Heart right ventricle (tissue), 16 donors: ENCODE results near the gene PLEKHG3. TPM values are rescaled to one million over a fixed set of nuclear protein-coding genes. Genes with fewer than 3 reads are reported as not detected.

Experiments
- ATAC-seq, 8 donors: fragments of 200-7000 bp; cut with Tn5 transposase; one replicate each; pipeline ENCODE4 v1.9.1; 2020; ENCODE audit warnings: mild to moderate bottlenecking in 8 of 8, moderate library complexity in 8 of 8, moderate number of reproducible peaks in 1 of 8
- DNase-seq, 2 donors: peaks; one replicate each; pipeline ENCODE4 v3.0.0-alpha.2; 2020
- H3K27ac ChIP-seq, 10 donors: fragments of 200-600 bp; sonication (generic) in 2 of 10; one replicate each; pipeline versions ENCODE4 v1.5.0 to v1.8.0; 2020 to 2022; ENCODE audit warnings: mild to moderate bottlenecking in 3 of 10
- H3K27me3 ChIP-seq, 7 donors: fragments of 200-600 bp; one replicate each; pipeline ENCODE4 v1.8.0; 2021 to 2022; ENCODE audit warnings: mild to moderate bottlenecking in 2 of 7
- H3K36me3 ChIP-seq, 9 donors: fragments of 200-600 bp; sonication (generic) in 1 of 9; one replicate each; pipeline versions ENCODE4 v1.5.0 to v1.8.0; 2020 to 2022; ENCODE audit warnings: mild to moderate bottlenecking in 2 of 9
- H3K4me1 ChIP-seq, 9 donors: fragments of 200-600 bp; sonication (generic) in 1 of 9; one replicate each; pipeline versions ENCODE4 v1.5.0 to v1.8.0; 2020 to 2022; ENCODE audit warnings: mild to moderate bottlenecking in 4 of 9
- H3K4me3 ChIP-seq, 10 donors: fragments of 200-600 bp; sonication (generic) in 2 of 10; one replicate each; pipeline versions ENCODE4 v1.5.0 to v1.8.0; 2020 to 2022; ENCODE audit warnings: mild to moderate bottlenecking in 7 of 10, moderate library complexity in 2 of 10
- H3K9me3 ChIP-seq, 11 donors: fragments of 200-600 bp in 10 of 11; sonication (generic) in 2 of 11; one replicate each; pipeline versions ENCODE4 v1.5.0 to v1.8.0; 2013 to 2022; ENCODE audit warnings: mild to moderate bottlenecking in 2 of 11, control low read depth in 1 of 11, moderate library complexity in 1 of 11
- CTCF ChIP-seq, 9 donors: fragments of 200-600 bp; sonication (generic) in 2 of 9; IDR thresholded peaks; one replicate each; pipeline versions ENCODE4 v1.5.0 to v1.8.0; 2021 to 2022; ENCODE audit warnings: antibody characterized with exemption in 9 of 9, mild to moderate bottlenecking in 5 of 9, moderate library complexity in 1 of 9
- WGBS, 2 donors: extraction: QIAGEN DNeasy Blood & Tissue Kit; methylation state at CpG; one replicate each; pipeline ENCODE4 v1.1.7; 2013; ENCODE audit warnings: inconsistent platforms in 1 of 2; 5-methylcytosine and 5-hydroxymethylcytosine counted together
- intact Hi-C, 10 donors: fragments of 100-400 bp; cut with DNase I; formaldehyde crosslinking; loops; one replicate each; pipeline versions ENCODE4 v1.11.1 to v1.14.2; 2022
- polyA plus RNA-seq, 2 donors: library from polyadenylated mRNA; stranded (reverse); fragments of 200-250 nt; gene quantifications; one replicate each; pipeline ENCODE4 v1.2.3, GENCODE V29; 2013
- total RNA-seq, 10 donors: library from RNA; stranded (reverse); fragmentation: NEBNext Ultra II Directional in 3 of 10; extraction: Animal tissue kit (Norgen Biotek cat#: 25700) in 3 of 10; gene quantifications; one replicate each; pipeline versions ENCODE4 v1.2.1 to v1.2.4, GENCODE V29; 2021 to 2023
- donor health status: Arrhythmogenic right ventricular cardiomyopathy.
- donor health status: ischemic (EF 13 %, LVEDD 7.1; RV severe dilation, severe dysfunction).
- donor health status: healthy with polysubstance abuse.
- donor health status: DM: no; HTN: yes; CAD: no.
- donor health status: DM: no; HTN: no; CAD: no.
- donor health status: ischemic (EF 25% LVEDD 6.9; RV normal size, moderate dysfunction).
- donor health status: ischemic (EF 25% LVEDD 5.7; RV mildly dilated, moderate dysfunction).
- donor health status: healthy.
- donor health status: DM: yes; HTN: yes; CAD: no.
- donor health status: Ischemic cardiomyopathy.
- donor health status: ischemic (EF 35%, LVEDD 5.7; RV mildly dilated, moderate dysfunction).
- donor health status: nonischemic (EF 11% LVEDD 7.7; RV severe dilation, severe dysfunction).
- donor health status: DM: yes; HTN: yes; CAD: no.
- donor health status: PGD.
- donor health status: ischemic (EF 29% LVEDD 5.4; RV normal size, mild dysfunction).
- donor health status: nonischemic (EF 23%, LVEDD 6.1; RV moderate dilation, normal function).

Gene PLEKHG3
- total and polyA plus RNA-seq, 12 donors, result 5.0 to 25.5 (median 15.4) TPM

GRCh38 chr14:64786296-64787149, 82.3 kb downstream of the PLEKHG3 start:
- Histone ChIP-seq H3K4me3 (no peak overlapping the region), H3K9me3 (no peaks in the 10 kb centered on the region), H3K36me3 (peaks cover 0 to 56% (median 0%) of the 10 kb centered on the region in 9 donors), H3K4me1 (peaks cover 0 to 10% (median 2%) of the 10 kb centered on the region in 9 donors), H3K27ac (no peak overlapping the region), H3K27me3 (no peaks in the 10 kb centered on the region)
- no peak for TF ChIP-seq CTCF (IDR thresholded peaks at IDR 0.05)
- no peak for DNase-seq
- 77 to 80% methylated on average over 24 of the region's 24 CpGs for WGBS, 2 donors
- peak; percentile 47 to 66 (median 59) for ATAC-seq
- intact Hi-C loops, result no loop called here

- no peak overlapping the region for H3K27ac ChIP-seq
- no peaks in the 10 kb centered on the region for H3K27me3 ChIP-seq
- WGBS, 2 donors, result 82 to 93% methylated on average over 6 of the region's 6 CpGs
- H3K4me3 ChIP-seq, result no peak overlapping the region
- TF ChIP-seq CTCF (IDR thresholded peaks at IDR 0.05), result no peak
- H3K4me1 ChIP-seq, result peaks cover 0 to 10% (median 2%) of the 10 kb centered on the region in 9 donors
- intact Hi-C loops, result no loop called here
- H3K9me3 ChIP-seq, result no peaks in the 10 kb centered on the region
- H3K36me3 ChIP-seq, result peaks cover 0 to 56% (median under 1%) of the 10 kb centered on the region in 9 donors
- DNase-seq (no peak), ATAC-seq (peak in 1 of 8 donors; percentile 43)
Observed at GRCh38 chr14:64787619-64788018, 83.4 kb downstream of the PLEKHG3 start.

GRCh38 chr14:64788706-64789105, 84.5 kb downstream of the PLEKHG3 start:
- peak in 1 of 8 donors; percentile 19 for ATAC-seq
- H3K27me3 ChIP-seq, result no peaks in the 10 kb centered on the region
- H3K9me3 ChIP-seq, result no peaks in the 10 kb centered on the region
- TF ChIP-seq CTCF (IDR thresholded peaks at IDR 0.05), result no peak
- H3K36me3 ChIP-seq, result peaks cover 0 to 61% (median 10%) of the 10 kb centered on the region in 9 donors
- intact Hi-C loops, result no loop called here
- peaks cover 0 to 10% (median 2%) of the 10 kb centered on the region in 9 donors for H3K4me1 ChIP-seq
- H3K4me3 ChIP-seq, result no peak overlapping the region
- DNase-seq, result no peak
- 21 to 30% methylated on average over 1 of the region's 1 CpG for WGBS, 2 donors
- no peak overlapping the region for H3K27ac ChIP-seq

DNA sequence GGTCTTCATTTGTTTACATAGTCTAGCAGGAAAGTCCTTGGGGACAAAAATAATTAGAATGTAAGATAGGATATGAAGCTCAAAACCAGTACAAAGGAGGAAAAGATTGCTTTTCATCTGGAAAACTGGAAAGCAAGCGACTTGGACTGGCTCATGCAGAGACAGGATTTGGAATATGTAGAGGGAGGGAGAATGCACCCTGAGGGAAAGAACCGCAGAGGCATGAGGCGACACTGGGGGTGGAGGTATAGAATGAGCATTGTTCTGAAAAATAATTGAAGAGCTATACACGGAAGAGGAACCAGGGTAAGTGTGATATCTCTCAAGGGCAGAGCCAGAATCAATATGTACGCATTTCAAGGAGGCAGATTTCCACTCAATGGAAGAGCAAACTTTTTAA, 85.5 kb downstream of the PLEKHG3 start:
- ATAC-seq, result no peak
- no peak for TF ChIP-seq CTCF (IDR thresholded peaks at IDR 0.05)
- Histone ChIP-seq H3K4me1 (peaks cover 0 to 10% (median 2%) of the 10 kb centered on the region in 9 donors), H3K27me3 (no peaks in the 10 kb centered on the region), H3K27ac (no peak overlapping the region), H3K36me3 (peaks cover 0 to 61% (median 4%) of the 10 kb centered on the region in 9 donors), H3K4me3 (no peak overlapping the region), H3K9me3 (no peaks in the 10 kb centered on the region)
- WGBS, 2 donors, result 72 to 73% methylated on average over 5 of the region's 5 CpGs
- intact Hi-C loops, result no loop called here
- DNase-seq, result no peak
